Raji (cell line): ENCODE measurements around the gene TANGO6.
A peak's percentile ranks its signal among the peaks of the same experiment; 100 is the strongest.

Source experiments
- POLR2A ChIP-seq: IDR thresholded peaks from 2 replicates; pipeline ENCODE4 v1.6.1; 2011; ENCODE audit warnings: low read depth, low read length, control low read depth; ENCODE audit not compliant: insufficient read depth

Gene TANGO6

GRCh38 chr16:68843482-68844210 is at the start of gene TANGO6:
TSS of gene TANGO6 (plus strand) at chr16:68843531. CDS start at chr16:68843618, 87 bp downstream.
- peak; percentile 82 for TF ChIP-seq POLR2A

GRCh38 chr16:68798398-68798797 is 44.9 kb upstream of the TANGO6 start:
- TF ChIP-seq POLR2A = no peak

GRCh38 chr16:68800257-68800875 is 43.0 kb upstream of the TANGO6 start:
- TF ChIP-seq POLR2A = no peak

- TF ChIP-seq POLR2A = no peak
These were observed 41.1 kb upstream of the TANGO6 start for GRCh38 chr16:68802190-68802589.

- TF ChIP-seq POLR2A = no peak
These were observed 36.9 kb upstream of the TANGO6 start for GRCh38 chr16:68806422-68806821.

GRCh38 chr16:68806981-68807380 is 36.4 kb upstream of the TANGO6 start:
- no peak for TF ChIP-seq POLR2A

- TF ChIP-seq POLR2A = no peak
These were observed 28.8 kb upstream of the TANGO6 start for GRCh38 chr16:68814516-68814915.

GRCh38 chr16:68823401-68824135 is 19.8 kb upstream of the TANGO6 start:
- no peak for TF ChIP-seq POLR2A

- no peak for TF ChIP-seq POLR2A
These were observed 17.9 kb upstream of the TANGO6 start for GRCh38 chr16:68825427-68825826.

- TF ChIP-seq POLR2A = no peak
These were observed 16.7 kb upstream of the TANGO6 start for GRCh38 chr16:68826652-68827051.

GRCh38 chr16:68833251-68833650 is 10.1 kb upstream of the TANGO6 start:
- TF ChIP-seq POLR2A = no peak

GRCh38 chr16:68834550-68834949 is 8.8 kb upstream of the TANGO6 start:
- no peak for TF ChIP-seq POLR2A

- no peak for TF ChIP-seq POLR2A
These were observed 7.4 kb upstream of the TANGO6 start for GRCh38 chr16:68835970-68836369.

- no peak for TF ChIP-seq POLR2A
These were observed 3.5 kb upstream of the TANGO6 start for GRCh38 chr16:68839831-68840230.

- TF ChIP-seq POLR2A = no peak; the same call in 1 of the 2 replicates
These were observed 857 bp downstream of the TANGO6 start for GRCh38 chr16:68844211-68844564.

- TF ChIP-seq POLR2A = no peak
These were observed 5.5 kb downstream of the TANGO6 start for GRCh38 chr16:68848786-68849185.

- TF ChIP-seq POLR2A = no peak
These were observed 7.2 kb downstream of the TANGO6 start for GRCh38 chr16:68850481-68850880.

GRCh38 chr16:68851601-68852000 is 8.3 kb downstream of the TANGO6 start:
- no peak for TF ChIP-seq POLR2A
